Cardiac muscle cell (in vitro differentiated cells and primary cell): ENCODE results near the gene DBP. TPM values are rescaled to one million over a fixed set of nuclear protein-coding genes. Genes with fewer than 3 reads are reported as not detected.

Experiments
- DNase-seq, 2 donors: peaks; one replicate each; pipeline versions ENCODE4 v3.0.0 to v3.0.0-alpha.2; 2010 to 2017; ENCODE audit warnings: low read depth in 1 of 2, low spot score in 1 of 2
- H3K27ac ChIP-seq: fragments of 200-600 bp; sonication (generic); 2 replicates; pipeline ENCODE4 v1.5.1; 2016
- H3K27me3 ChIP-seq: fragments of 200-600 bp; sonication (generic); 2 replicates; pipeline ENCODE4 v1.6.0; 2016; ENCODE audit warnings: control low read depth
- H3K36me3 ChIP-seq: fragments of 200-600 bp; sonication (generic); 2 replicates; pipeline ENCODE4 v1.5.1; 2016; ENCODE audit warnings: control low read depth
- H3K4me1 ChIP-seq: fragments of 200-600 bp; sonication (generic); 2 replicates; pipeline ENCODE4 v1.8.1; 2017; ENCODE audit warnings: low read depth, mild to moderate bottlenecking, mixed run types
- H3K4me3 ChIP-seq: fragments of 200-600 bp; sonication (generic); 2 replicates; pipeline ENCODE4 v1.5.1; 2016; ENCODE audit warnings: mild to moderate bottlenecking
- H3K9me3 ChIP-seq: fragments of 200-600 bp; sonication (generic); 2 replicates; pipeline ENCODE4 v1.5.1; 2017; ENCODE audit warnings: low read depth, mild to moderate bottlenecking, control low read depth
- CTCF ChIP-seq: IDR thresholded peaks from 2 replicates; pipeline ENCODE4 v1.5.1; 2012; ENCODE audit warnings: low read depth, mild to moderate bottlenecking, low read length
- polyA plus RNA-seq: library from polyadenylated mRNA; unstranded; fragments of >200 nt; fragmentation: Nextera tagmentation; extraction: Ambion mirVana; gene quantifications from 2 replicates; pipeline ENCODE4 v1.2.1, GENCODE V29; 2016
- total RNA-seq: library from RNA; depleted of rRNA; stranded (reverse); fragments of >200 nt; gene quantifications from 2 replicates; pipeline ENCODE4 v1.2.3, GENCODE V29; 2016

The DBP gene
- total and polyA plus RNA-seq, 2 experiments from 2014 or later, result 23.3 to 30.0 TPM

GRCh38 chr19:48635966-48636858, 967 bp downstream of the DBP start:
- Histone ChIP-seq H3K4me1 (peaks cover 16% of the 10 kb centered on the region), H3K36me3 (no peaks in the 10 kb centered on the region), H3K4me3 (peak overlapping the region; percentile 88), H3K27me3 (no peaks in the 10 kb centered on the region), H3K9me3 (no peaks in the 10 kb centered on the region), H3K27ac (peak overlapping the region; percentile 61)
- no peak for TF ChIP-seq CTCF
- DNase-seq, result peak in 1 of 2 donors; percentile 36

DNA sequence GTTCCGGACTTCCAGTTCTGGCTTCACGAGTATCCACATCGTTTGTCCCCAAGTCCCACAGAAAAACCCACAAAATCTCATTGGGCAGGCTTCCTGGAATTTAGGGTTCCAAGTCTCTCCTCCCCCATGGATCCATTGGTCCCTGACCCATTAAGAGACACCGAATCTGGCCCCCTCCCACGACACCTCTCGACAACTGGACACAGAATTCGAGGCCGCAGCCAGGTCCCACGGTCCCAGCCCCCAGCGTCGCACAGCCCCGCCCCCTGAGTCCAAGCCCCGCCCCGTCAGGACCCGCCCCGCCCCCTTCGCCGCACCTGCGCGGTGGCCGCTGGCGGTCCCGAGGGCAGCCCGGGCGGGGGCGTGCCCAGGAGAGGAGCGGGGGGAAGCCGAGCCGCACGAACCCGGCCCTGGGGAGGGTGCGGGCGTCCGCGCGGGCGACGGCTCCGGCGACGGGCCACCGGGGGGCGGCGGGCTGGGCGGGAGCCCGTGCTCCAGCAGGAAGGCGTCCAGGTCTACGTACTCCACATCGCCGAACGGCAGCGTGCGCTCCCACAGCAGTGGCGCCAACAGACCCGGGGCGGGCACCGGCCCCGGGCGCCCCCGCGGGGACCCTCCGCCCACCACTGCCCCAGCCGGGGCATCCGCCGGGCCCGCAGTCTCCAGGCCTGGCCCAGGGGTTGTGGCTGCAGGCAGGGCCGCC, 1.8 kb downstream of the DBP start:
- peak overlapping the region; percentile 46 for H3K27ac ChIP-seq
- peak; percentile 52 to 82 for DNase-seq

GRCh38 chr19:48634424-48635262, 2.5 kb downstream of the DBP start:
- Histone ChIP-seq H3K9me3 (no peaks in the 10 kb centered on the region), H3K27ac (peak overlapping the region; percentile 46), H3K4me3 (peak overlapping the region; percentile 5), H3K36me3 (no peaks in the 10 kb centered on the region), H3K4me1 (peaks cover 16% of the 10 kb centered on the region), H3K27me3 (no peaks in the 10 kb centered on the region)
- no peak for TF ChIP-seq CTCF
- DNase-seq, result peak; percentile 98 to 99

More for the DNA sequence above, 1.8 kb downstream of the DBP start:
- peak overlapping the region; percentile 88 for H3K4me3 ChIP-seq
- H3K36me3 ChIP-seq, result no peaks in the 10 kb centered on the region
- H3K4me1 ChIP-seq, result peaks cover 16% of the 10 kb centered on the region
- H3K27me3 ChIP-seq, result no peaks in the 10 kb centered on the region
- no peaks in the 10 kb centered on the region for H3K9me3 ChIP-seq
- TF ChIP-seq CTCF, result no peak

- TF ChIP-seq CTCF, result no peak
- H3K27ac ChIP-seq, result no peak overlapping the region
- no peaks in the 10 kb centered on the region for H3K9me3 ChIP-seq
- DNase-seq, result no peak
- no peaks in the 10 kb centered on the region for H3K36me3 ChIP-seq
- no peak overlapping the region for H3K4me3 ChIP-seq
- peaks cover 16% of the 10 kb centered on the region for H3K4me1 ChIP-seq
- no peaks in the 10 kb centered on the region for H3K27me3 ChIP-seq
These were observed 3.2 kb downstream of the DBP start for GRCh38 chr19:48634036-48634342.
